Activated CD4-positive, CD25-positive, alpha-beta regulatory T cell treated with anti-CD3 and anti-CD28 coated beads, Interleukin-2, amount 50 U/mL, for 72 hours (primary cell): Measurements from ENCODE around the gene FAM163B.

Experiments
- DNase-seq: peaks from one replicate; pipeline ENCODE4 v3.0.0; 2021

Gene FAM163B

DNA sequence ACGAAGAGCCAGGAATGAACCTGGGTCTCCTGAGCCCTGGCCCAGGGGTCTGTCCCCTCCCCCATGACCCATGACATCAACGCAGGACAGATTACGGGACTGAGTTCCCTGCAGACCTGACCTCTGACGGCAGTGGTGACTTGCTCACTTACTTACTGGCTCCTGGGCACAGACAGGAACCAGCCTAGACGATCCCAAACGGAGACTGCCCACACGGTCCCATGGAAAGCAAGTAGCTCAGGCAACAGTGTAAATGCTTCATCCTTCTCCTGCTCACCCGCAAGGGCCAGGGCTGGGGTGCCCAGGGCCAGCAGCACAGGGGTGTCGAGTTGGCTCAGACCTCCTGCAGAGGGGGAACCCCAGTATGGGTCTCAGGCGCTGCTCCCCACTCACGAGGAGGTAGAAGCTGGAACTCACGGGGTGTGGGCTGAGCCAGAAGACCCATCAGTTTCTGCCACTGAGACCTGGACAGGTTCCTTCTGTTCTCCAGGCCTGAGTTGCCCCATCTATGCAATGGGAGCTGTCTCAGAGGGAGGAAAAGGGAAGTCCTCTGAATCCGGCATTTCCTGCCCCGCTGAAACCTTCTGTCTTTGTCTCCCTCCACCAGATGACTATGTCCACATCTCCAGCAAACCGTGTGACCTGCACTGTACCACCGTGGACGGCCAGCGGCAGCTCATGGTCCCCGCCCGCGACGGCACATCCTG, 69.0 kb downstream of the FAM163B start:
- DNase-seq = no peak

DNA sequence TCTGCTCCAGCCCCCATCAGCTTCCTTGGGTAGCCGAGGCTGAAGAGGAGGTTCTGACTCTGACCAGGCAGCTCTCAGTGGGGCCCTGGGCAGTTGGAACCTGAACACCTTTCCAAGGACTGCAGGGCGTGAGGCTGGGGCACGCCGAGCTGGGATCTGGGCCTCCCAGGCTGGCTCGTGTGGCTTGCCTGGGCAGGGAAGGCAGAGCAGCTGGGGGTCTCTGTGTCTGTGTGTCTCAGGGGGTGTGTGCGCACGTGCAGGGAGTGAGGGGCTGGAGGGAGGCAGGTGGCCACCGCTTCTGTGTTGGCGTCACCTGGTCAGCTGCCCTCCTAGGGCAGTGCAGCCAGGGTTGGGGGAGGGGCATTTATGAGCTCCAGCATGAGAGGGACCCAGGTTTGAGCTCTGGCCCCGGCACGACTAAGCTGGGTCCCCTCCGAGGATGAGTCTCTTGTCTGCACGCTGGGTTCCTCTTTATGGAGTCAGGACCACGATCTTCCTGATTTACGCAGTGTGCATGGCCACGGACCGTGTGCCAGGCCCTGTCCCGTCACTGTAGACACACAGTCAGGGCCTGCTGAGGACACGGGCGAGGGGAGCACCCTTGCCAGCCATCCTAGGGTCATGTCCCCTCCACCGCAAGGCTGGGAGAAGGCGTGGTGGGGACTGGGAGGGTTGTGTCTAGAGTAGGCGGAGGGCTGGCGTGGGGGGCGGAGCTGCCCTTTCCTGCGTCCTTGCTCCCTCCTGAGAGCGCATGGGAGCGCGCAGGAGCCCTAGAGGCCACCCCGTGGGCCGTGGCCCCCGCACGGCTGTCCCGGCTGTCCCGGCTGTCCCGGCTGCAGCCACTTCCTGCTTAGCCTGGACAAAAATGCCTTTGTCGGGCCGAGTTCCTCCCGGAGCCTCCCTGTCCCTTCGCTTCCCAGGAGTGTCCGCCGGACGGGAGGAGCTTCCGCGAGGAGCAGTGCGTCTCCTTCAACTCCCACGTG, 70.0 kb downstream of the FAM163B start:
- no peak for DNase-seq

DNA sequence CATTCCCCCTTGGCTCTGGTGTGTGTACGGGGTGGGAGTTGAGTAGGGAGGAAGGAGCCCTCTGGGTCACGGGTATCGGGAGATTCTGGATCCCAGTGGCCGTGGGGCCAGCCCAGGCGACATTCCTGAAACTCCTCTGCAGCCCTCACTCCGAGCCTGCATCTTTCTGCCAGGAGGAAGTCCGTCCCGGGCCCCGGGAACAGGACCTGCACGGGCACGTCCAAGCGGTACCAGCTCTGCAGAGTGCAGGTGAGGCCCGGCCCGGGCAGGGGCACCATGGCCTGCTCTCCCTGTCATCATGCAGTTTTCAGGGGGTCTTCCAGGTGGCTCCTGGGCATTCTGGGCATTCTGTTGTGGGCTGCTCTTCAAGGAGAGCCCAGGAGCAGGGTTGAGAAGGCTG, 71.0 kb downstream of the FAM163B start:
- no peak for DNase-seq

GRCh38 chr9:133537257-133537656, 71.9 kb downstream of the FAM163B start:
- no peak for DNase-seq

GRCh38 chr9:133536536-133536935, 72.7 kb downstream of the FAM163B start:
- DNase-seq = no peak

DNA sequence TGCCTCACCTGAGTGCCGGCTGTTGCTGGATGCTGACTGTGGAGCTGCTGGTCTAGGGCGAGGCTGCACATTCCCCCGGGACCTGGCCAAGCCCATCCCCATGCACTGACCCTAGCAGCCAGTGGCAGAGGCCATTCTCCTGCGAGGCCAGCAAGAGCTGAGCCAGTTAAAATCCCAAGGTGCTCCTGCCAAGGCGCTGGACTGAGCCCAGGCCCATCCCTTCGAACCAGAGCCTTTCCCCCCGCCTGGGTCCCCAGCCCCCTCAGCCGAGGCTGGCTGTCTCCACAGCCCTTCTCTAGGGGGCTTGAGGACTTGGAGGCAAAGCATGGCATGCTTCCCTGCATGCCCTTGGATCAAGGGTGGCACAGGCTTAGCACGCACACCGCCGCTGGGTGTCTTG, 73.1 kb downstream of the FAM163B start:
- no peak for DNase-seq

- DNase-seq = no peak
These were observed 73.8 kb downstream of the FAM163B start for GRCh38 chr9:133535306-133535877.

DNA sequence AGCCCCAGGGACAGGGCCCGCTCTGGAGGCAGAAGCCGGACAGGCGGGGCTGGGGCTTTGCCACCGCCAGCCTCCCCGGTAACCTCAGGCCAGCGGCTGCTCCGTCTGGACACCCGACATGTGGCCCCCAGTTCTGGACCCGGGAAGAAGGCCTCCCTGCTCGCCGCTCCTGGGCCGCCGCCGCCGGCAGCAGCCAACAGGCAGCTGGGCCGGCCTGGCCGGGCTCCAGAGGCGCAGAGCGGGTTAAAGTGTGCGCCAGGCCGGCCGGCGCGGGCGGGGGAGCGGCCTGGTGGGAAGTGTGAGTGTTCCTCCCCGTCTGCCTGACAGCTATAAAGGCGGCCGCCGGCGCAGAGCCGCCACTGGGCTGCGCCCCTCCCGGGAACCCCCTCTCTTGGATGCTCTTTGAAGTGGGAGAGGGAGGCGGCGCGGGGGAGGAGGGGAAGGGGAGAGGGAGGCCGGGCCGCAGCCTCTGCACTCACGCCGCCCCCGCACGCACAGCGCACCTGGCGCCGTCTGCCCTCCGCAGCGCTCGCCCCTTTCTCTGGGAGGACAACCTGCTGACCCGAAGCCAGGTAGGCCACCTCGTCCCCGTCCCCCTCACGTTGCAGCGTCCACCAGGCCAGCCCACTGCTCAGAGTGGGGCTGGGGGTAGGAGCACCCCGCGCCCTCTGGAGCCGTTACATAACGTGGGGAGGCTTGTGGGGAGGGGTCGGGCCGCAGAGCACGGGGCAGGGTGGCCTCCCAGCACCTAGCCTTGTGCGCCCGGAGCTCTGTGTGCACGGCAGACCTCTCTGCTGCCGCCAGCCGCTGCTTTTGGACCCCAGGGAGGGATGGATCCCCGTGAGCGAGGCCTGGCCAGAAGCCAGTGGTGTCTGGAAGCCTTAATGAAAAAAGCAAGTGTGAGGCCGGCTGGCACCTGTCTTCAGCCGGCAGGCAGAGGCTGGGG, 74.6 kb downstream of the FAM163B start, which contains the start of gene ADAMTSL2:
ADAMTSL2 (plus strand) TSS at position 359 of the 946 bp plus-strand sequence. CDS start 2,009 bp downstream, outside the sequence.
- DNase-seq = no peak

DNA sequence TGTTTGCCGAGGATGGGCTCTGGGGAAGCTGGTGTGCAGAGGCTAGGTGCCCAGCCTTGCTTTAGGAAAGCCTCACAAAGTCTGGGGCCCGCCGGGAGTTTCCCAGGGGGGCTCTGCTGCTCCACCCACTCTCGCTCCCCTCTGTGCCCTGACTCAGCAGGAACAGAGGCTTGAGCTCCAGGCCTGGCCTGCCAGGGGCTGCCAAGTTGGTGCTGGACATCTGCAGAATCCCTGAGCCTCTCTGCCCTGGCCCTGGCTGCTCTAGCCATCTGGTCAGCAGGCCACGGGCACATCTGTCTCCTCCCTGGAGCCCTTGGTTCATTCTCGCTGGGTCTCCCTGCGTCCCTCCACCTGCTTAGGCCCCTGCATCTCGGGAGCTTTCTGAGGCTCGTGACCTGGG, 75.3 kb downstream of the FAM163B start:
- no peak for DNase-seq

- peak; percentile 60 for DNase-seq
These were observed 76.1 kb downstream of the FAM163B start for GRCh38 chr9:133532937-133533668.

GRCh38 chr9:133531293-133531692, 77.9 kb downstream of the FAM163B start:
- no peak for DNase-seq

DNA sequence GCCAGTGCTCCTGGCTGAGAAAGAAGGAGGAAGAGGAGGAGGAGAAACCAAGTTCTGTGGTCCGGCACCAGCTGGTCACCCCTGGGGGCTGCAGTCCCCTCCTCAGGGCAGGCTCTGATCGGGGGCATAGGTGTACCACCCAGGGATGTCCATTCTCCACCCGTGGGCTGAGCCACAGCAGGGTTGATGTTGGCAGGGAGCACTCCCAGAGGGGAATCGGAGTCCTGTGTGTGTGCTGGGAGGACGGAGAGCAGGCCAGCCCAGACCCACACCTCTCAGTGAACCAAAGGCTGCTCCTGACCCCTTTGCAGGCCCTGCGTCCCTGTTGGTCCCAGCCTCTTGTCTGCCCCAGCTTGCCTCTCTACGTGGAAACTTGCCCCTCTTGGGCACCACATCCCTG, 79.3 kb downstream of the FAM163B start:
- no peak for DNase-seq

- DNase-seq = no peak
These were observed 79.7 kb downstream of the FAM163B start for GRCh38 chr9:133529457-133529856.

- DNase-seq = no peak
These were observed 80.3 kb downstream of the FAM163B start for GRCh38 chr9:133528876-133529241.

- DNase-seq = no peak
These were observed 81.0 kb downstream of the FAM163B start for GRCh38 chr9:133528001-133528875.

- DNase-seq = no peak
These were observed 81.7 kb downstream of the FAM163B start for GRCh38 chr9:133527444-133527920.
